DND-41 (cell line): ENCODE data around the gene PROCR.

Experiments used
- EZH2 ChIP-seq: IDR thresholded peaks from 3 replicates; pipeline ENCODE4 v1.6.1; 2012; ENCODE audit warnings: borderline replicate concordance, low read depth, mild to moderate bottlenecking, moderate library complexity, low read length, inconsistent platforms; ENCODE audit not compliant: severe bottlenecking
- TF ChIP-seq, protein P1 (sequence below): IDR thresholded peaks from 2 replicates; pipeline ENCODE4 v1.5.1; 2012; ENCODE audit warnings: borderline replicate concordance, low read length, moderate library complexity, mild to moderate bottlenecking; ENCODE audit not compliant: poor library complexity, severe bottlenecking; ENCODE audit errors: extremely low read depth

DNA sequence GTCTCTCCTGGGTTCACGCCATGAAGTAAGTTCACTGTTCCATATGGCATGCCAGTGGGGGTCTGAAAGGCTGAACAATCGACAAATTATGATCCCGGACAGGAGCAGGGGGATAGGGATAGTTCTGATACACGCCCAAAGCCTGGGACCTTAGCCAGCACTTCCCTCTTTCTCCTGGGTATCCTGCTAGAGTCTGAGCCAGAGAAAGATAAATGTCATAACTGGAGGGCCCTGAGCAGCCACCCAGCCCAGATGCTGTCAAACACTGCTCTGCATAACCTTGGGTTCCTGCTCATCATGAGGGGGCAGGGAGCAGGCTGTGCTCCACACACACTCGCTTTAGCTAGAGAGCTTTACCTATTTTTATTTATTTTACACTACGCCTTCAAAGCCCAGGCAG lies 37.0 kb upstream of the PROCR start:
- TF ChIP-seq, protein P1, sequence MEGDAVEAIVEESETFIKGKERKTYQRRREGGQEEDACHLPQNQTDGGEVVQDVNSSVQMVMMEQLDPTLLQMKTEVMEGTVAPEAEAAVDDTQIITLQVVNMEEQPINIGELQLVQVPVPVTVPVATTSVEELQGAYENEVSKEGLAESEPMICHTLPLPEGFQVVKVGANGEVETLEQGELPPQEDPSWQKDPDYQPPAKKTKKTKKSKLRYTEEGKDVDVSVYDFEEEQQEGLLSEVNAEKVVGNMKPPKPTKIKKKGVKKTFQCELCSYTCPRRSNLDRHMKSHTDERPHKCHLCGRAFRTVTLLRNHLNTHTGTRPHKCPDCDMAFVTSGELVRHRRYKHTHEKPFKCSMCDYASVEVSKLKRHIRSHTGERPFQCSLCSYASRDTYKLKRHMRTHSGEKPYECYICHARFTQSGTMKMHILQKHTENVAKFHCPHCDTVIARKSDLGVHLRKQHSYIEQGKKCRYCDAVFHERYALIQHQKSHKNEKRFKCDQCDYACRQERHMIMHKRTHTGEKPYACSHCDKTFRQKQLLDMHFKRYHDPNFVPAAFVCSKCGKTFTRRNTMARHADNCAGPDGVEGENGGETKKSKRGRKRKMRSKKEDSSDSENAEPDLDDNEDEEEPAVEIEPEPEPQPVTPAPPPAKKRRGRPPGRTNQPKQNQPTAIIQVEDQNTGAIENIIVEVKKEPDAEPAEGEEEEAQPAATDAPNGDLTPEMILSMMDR, result no peak
- no peak for TF ChIP-seq EZH2
